ENCODE results near the gene IRX2.

The IRX2 gene

GRCh38 chr5:2724831-2725230, 26.6 kb downstream of the IRX2 start:
- no peak for DNase-seq
- in situ Hi-C loops (cut with MboI; ENCODE audit: low pct_unique_long_range_greater_than_20kb, low sequenced_read_pairs): no loop called here

GRCh38 chr5:2724031-2724581, 27.4 kb downstream of the IRX2 start:
- DNase-seq: no peak
- in situ Hi-C loops (cut with MboI; ENCODE audit: low pct_unique_long_range_greater_than_20kb, low sequenced_read_pairs): no loop called here

- in situ Hi-C loops (cut with MboI; ENCODE audit: low pct_unique_long_range_greater_than_20kb, low sequenced_read_pairs): no loop called here
- DNase-seq: no peak
Measured at GRCh38 chr5:2722901-2723300, 28.6 kb downstream of the IRX2 start.

- DNase-seq: no peak
Measured at GRCh38 chr5:2721385-2722138, 29.9 kb downstream of the IRX2 start.

GRCh38 chr5:2719332-2719731, 32.1 kb downstream of the IRX2 start:
- in situ Hi-C loops (cut with MboI; ENCODE audit: low pct_unique_long_range_greater_than_20kb, low sequenced_read_pairs): no loop called here
- DNase-seq: no peak

More at GRCh38 chr5:2721385-2722138, 29.9 kb downstream of the IRX2 start:
- in situ Hi-C loops (cut with MboI; ENCODE audit: low pct_unique_long_range_greater_than_20kb, low sequenced_read_pairs): no loop called here

GRCh38 chr5:2718115-2718514, 33.4 kb downstream of the IRX2 start:
- no peak for DNase-seq
- in situ Hi-C loops (cut with MboI; ENCODE audit: low pct_unique_long_range_greater_than_20kb, low sequenced_read_pairs): no loop called here

GRCh38 chr5:2715856-2716255, 35.6 kb downstream of the IRX2 start:
- no peak for DNase-seq
- in situ Hi-C loops (cut with MboI; ENCODE audit: low pct_unique_long_range_greater_than_20kb, low sequenced_read_pairs): no loop called here

- in situ Hi-C loops (cut with MboI; ENCODE audit: low pct_unique_long_range_greater_than_20kb, low sequenced_read_pairs): no loop called here
- DNase-seq: no peak
Measured at GRCh38 chr5:2714805-2715204, 36.7 kb downstream of the IRX2 start.

- in situ Hi-C loops (cut with MboI; ENCODE audit: low pct_unique_long_range_greater_than_20kb, low sequenced_read_pairs): no loop called here
- no peak for DNase-seq
Measured at GRCh38 chr5:2714026-2714425, 37.5 kb downstream of the IRX2 start.

GRCh38 chr5:2711446-2712425, 39.7 kb downstream of the IRX2 start:
- in situ Hi-C loops (cut with MboI; ENCODE audit: low pct_unique_long_range_greater_than_20kb, low sequenced_read_pairs): no loop called here

GRCh38 chr5:2710910-2711309, 40.6 kb downstream of the IRX2 start:
- no peak for DNase-seq
- in situ Hi-C loops (cut with MboI; ENCODE audit: low pct_unique_long_range_greater_than_20kb, low sequenced_read_pairs): no loop called here

More at GRCh38 chr5:2711446-2712425, 39.7 kb downstream of the IRX2 start:
- no peak for DNase-seq

GRCh38 chr5:2709976-2710689, 41.3 kb downstream of the IRX2 start:
- no peak for DNase-seq
- in situ Hi-C loops (cut with MboI; ENCODE audit: low pct_unique_long_range_greater_than_20kb, low sequenced_read_pairs): no loop called here

- in situ Hi-C loops (cut with MboI; ENCODE audit: low pct_unique_long_range_greater_than_20kb, low sequenced_read_pairs): no loop called here
- no peak for DNase-seq
Measured at GRCh38 chr5:2708751-2709150, 42.7 kb downstream of the IRX2 start.

- in situ Hi-C loops (cut with MboI; ENCODE audit: low pct_unique_long_range_greater_than_20kb, low sequenced_read_pairs): no loop called here
- DNase-seq: no peak
Measured at GRCh38 chr5:2708132-2708531, 43.3 kb downstream of the IRX2 start.

- in situ Hi-C loops (cut with MboI; ENCODE audit: low pct_unique_long_range_greater_than_20kb, low sequenced_read_pairs): no loop called here
- no peak for DNase-seq
Measured at GRCh38 chr5:2705861-2706260, 45.6 kb downstream of the IRX2 start.

GRCh38 chr5:2704806-2705645, 46.5 kb downstream of the IRX2 start:
- DNase-seq: no peak
- in situ Hi-C loops (cut with MboI; ENCODE audit: low pct_unique_long_range_greater_than_20kb, low sequenced_read_pairs): no loop called here

GRCh38 chr5:2704111-2704510, 47.4 kb downstream of the IRX2 start:
- no peak for DNase-seq
- in situ Hi-C loops (cut with MboI; ENCODE audit: low pct_unique_long_range_greater_than_20kb, low sequenced_read_pairs): no loop called here

- no peak for DNase-seq
- in situ Hi-C loops (cut with MboI; ENCODE audit: low pct_unique_long_range_greater_than_20kb, low sequenced_read_pairs): no loop called here
Measured at GRCh38 chr5:2703615-2704014, 47.9 kb downstream of the IRX2 start.
